HEK293T (cell line): Measurements from ENCODE around the gene NFATC1.

Experiments
- CTCF ChIA-PET: fragments of 350-600 bp; formaldehyde crosslinking; extraction: SDS; loops from one replicate; lab custom pipeline; 2021; ENCODE audit warnings: antibody characterized with exemption, inconsistent platforms; lab: Yijun Ruan, JAX
- POLR2A ChIA-PET: fragments of 350-600 bp; formaldehyde crosslinking; extraction: SDS; loops from one replicate; lab custom pipeline; 2020; ENCODE audit warnings: antibody characterized with exemption, inconsistent platforms; lab: Yijun Ruan, JAX
- DNase-seq: peaks from one replicate; pipeline ENCODE4 v3.0.0; 2012; ENCODE audit warnings: mixed read lengths; ENCODE audit errors: extremely low spot score
- ARNT ChIP-seq: fragments of 450-650 bp; IDR thresholded peaks from 2 replicates; pipeline ENCODE4 v1.6.1; 2017; ENCODE audit warnings: mild to moderate bottlenecking
- BHLHE40 ChIP-seq: fragments of 450-650 bp; IDR thresholded peaks from 2 replicates; pipeline ENCODE4 v1.6.1; 2016; ENCODE audit warnings: mild to moderate bottlenecking, moderate library complexity, borderline replicate concordance
- CTBP1 ChIP-seq: fragments of 450-650 bp; IDR thresholded peaks from 2 replicates; pipeline ENCODE4 v1.6.1; 2016; ENCODE audit warnings: borderline replicate concordance
- ELF4 ChIP-seq: fragments of 450-650 bp; IDR thresholded peaks from 2 replicates; pipeline ENCODE4 v1.6.1; 2017; ENCODE audit warnings: antibody characterized with exemption
- FOXA1 ChIP-seq: fragments of 450-650 bp; IDR thresholded peaks from 2 replicates; pipeline ENCODE4 v1.6.1; 2016; ENCODE audit warnings: mild to moderate bottlenecking
- FOXK2 ChIP-seq: fragments of 450-650 bp; IDR thresholded peaks from 2 replicates; pipeline ENCODE4 v1.6.1; 2016; ENCODE audit warnings: mild to moderate bottlenecking
- FOXM1 ChIP-seq: fragments of 450-650 bp; IDR thresholded peaks from 2 replicates; pipeline ENCODE4 v1.6.1; 2017; ENCODE audit warnings: mild to moderate bottlenecking, borderline replicate concordance
- HDGF ChIP-seq: fragments of 450-650 bp; IDR thresholded peaks from 2 replicates; pipeline ENCODE4 v1.6.1; 2017; ENCODE audit warnings: antibody characterized with exemption, borderline replicate concordance
- L3MBTL2 ChIP-seq: fragments of 450-650 bp; conservative IDR thresholded peaks from 2 replicates; pipeline ENCODE4 v1.6.1; 2016; ENCODE audit warnings: mild to moderate bottlenecking
- LEF1 ChIP-seq: fragments of 450-650 bp; IDR thresholded peaks from 2 replicates; pipeline ENCODE4 v1.6.1; 2017; ENCODE audit warnings: mild to moderate bottlenecking, borderline replicate concordance
- NFRKB ChIP-seq: fragments of 450-650 bp; IDR thresholded peaks from 2 replicates; pipeline ENCODE4 v1.6.1; 2016; ENCODE audit warnings: mild to moderate bottlenecking, moderate library complexity
- PKNOX1 ChIP-seq: fragments of 450-650 bp; IDR thresholded peaks from 2 replicates; pipeline ENCODE4 v1.6.1; 2016
- SP1 ChIP-seq: fragments of 450-650 bp; IDR thresholded peaks from 2 replicates; pipeline ENCODE4 v1.6.1; 2017
- SUZ12 ChIP-seq: fragments of 450-650 bp; IDR thresholded peaks from 2 replicates; pipeline ENCODE4 v1.6.1; 2016; ENCODE audit warnings: mild to moderate bottlenecking
- TARDBP ChIP-seq: fragments of 450-650 bp; IDR thresholded peaks from 2 replicates; pipeline ENCODE4 v1.6.1; 2016
- ZNF384 ChIP-seq: fragments of 450-650 bp; IDR thresholded peaks from 2 replicates; pipeline ENCODE4 v1.6.1; 2016

NFATC1 gene

GRCh38 chr18:79513381-79514081, 117.8 kb downstream of the NFATC1 start:
- POLR2A ChIA-PET: no interaction called here
- DNase-seq: no peak
- TF ChIP-seq SP1 (no peak), NFRKB (no peak), BHLHE40 (no peak), TARDBP (no peak), CTBP1 (no peak), ARNT (no peak), FOXK2 (no peak), L3MBTL2 (no peak), ELF4 (no peak)
- CTCF ChIA-PET: interaction anchor here (0.6 kb wide), 1 partner anchor 133 kb away, joined by 3 read pairs; no protein-coding TSS in a partner anchor

- TF ChIP-seq ZNF384 (no peak), CTBP1 (no peak), FOXA1 (no peak), SUZ12 (no peak), ELF4 (no peak), SP1 (no peak), TARDBP (no peak), PKNOX1 (no peak), FOXM1 (no peak), HDGF (no peak), ARNT (no peak), FOXK2 (no peak), LEF1 (no peak), BHLHE40 (no peak), NFRKB (no peak), L3MBTL2 (no peak)
- ChIA-PET CTCF (no interaction called here), POLR2A (no interaction called here)
- DNase-seq: no peak
Observed at GRCh38 chr18:79515331-79515730, 119.6 kb downstream of the NFATC1 start.

GRCh38 chr18:79515944-79516351, 120.2 kb downstream of the NFATC1 start:
- CTCF ChIA-PET: no interaction called here
- TF ChIP-seq L3MBTL2: peak; percentile 57
- no peak for TF ChIP-seq PKNOX1
- POLR2A ChIA-PET: no interaction called here
- no peak for DNase-seq

- CTCF ChIA-PET: no interaction called here
- TF ChIP-seq BHLHE40: no peak
- TF ChIP-seq LEF1: no peak
- no peak for TF ChIP-seq ARNT
- no peak for TF ChIP-seq SP1
- TF ChIP-seq CTBP1: no peak
- TF ChIP-seq ZNF384: no peak
- DNase-seq: no peak
- POLR2A ChIA-PET: no interaction called here
Observed at GRCh38 chr18:79516441-79516931, 120.8 kb downstream of the NFATC1 start.

- TF ChIP-seq PKNOX1 (no peak), CTBP1 (no peak), FOXM1 (no peak), TARDBP (no peak), NFRKB (no peak), SP1 (no peak), ARNT (no peak)
- POLR2A ChIA-PET: no interaction called here
- DNase-seq: no peak
- CTCF ChIA-PET: no interaction called here
Observed at GRCh38 chr18:79517341-79517740, 121.6 kb downstream of the NFATC1 start.

- POLR2A ChIA-PET: no interaction called here
- CTCF ChIA-PET: no interaction called here
- no peak for TF ChIP-seq L3MBTL2
- no peak for TF ChIP-seq TARDBP
- no peak for TF ChIP-seq NFRKB
- no peak for TF ChIP-seq ZNF384
- no peak for TF ChIP-seq CTBP1
- no peak for TF ChIP-seq ARNT
- no peak for TF ChIP-seq HDGF
- no peak for TF ChIP-seq LEF1
- no peak for TF ChIP-seq FOXM1
- no peak for TF ChIP-seq ELF4
- TF ChIP-seq SP1: no peak
- TF ChIP-seq PKNOX1: no peak
- TF ChIP-seq BHLHE40: no peak
- TF ChIP-seq FOXA1: no peak
- TF ChIP-seq FOXK2: no peak
- TF ChIP-seq SUZ12: no peak
- no peak for DNase-seq
Observed at GRCh38 chr18:79518028-79518682, 122.4 kb downstream of the NFATC1 start.
